ENCODE results near the gene PIGN.
"Not testable (repeated sequence)": the region's sequence is repeated elsewhere in the genome, so short reads cannot be mapped to it uniquely, and the experiment has no call there.

The PIGN gene

DNA sequence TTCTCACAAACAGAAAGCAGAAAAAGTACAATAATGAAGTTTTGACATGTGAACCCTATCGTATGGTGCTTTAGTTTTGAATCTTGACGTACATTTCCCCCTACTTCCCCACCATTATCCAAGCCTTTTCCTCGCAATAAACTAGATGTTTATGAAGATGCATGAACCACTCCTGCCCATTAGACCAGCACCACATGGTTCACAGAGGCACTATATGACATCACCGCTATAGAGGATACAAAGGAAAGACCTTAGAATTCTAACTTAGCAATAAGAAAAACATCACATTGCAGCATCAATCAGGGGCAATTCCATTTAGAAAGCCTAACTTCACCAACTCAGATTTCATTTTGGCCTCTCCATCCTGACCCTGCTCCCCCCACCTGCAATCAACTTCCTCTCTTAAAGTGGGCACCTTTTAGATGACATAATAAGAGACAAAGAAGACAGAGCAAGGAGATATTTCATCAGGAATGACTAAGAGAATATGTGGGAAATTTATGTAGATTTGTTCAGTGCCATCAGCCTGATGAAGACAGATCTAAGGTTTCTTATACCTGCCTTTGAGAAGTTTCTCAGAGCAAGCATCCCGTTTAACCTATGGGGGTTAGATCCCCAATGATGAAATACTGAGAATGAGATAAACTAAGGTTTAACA, 124.9 kb downstream of the PIGN start:
- DNase-seq (ENCODE audit: low read depth): no peak

DNA sequence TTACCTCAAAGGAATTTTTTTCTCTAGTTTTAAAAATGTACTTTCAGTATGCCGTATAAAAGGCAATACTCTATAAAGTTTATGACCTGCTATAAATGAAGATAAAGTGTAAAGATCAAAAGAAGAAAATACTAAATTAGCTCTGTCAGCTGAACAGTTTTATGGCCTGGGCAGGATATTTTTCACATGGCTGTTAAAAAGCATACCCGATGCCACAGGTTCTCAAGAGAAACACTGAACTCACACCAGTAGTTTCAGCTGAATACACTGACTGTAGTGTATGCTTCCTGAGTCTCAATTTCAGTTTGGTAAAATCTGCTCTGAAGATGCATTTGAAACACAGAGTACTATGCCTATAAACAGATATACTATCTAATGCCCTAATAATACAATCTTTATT, 126.0 kb downstream of the PIGN start:
- DNase-seq (ENCODE audit: low read depth): no peak

DNA sequence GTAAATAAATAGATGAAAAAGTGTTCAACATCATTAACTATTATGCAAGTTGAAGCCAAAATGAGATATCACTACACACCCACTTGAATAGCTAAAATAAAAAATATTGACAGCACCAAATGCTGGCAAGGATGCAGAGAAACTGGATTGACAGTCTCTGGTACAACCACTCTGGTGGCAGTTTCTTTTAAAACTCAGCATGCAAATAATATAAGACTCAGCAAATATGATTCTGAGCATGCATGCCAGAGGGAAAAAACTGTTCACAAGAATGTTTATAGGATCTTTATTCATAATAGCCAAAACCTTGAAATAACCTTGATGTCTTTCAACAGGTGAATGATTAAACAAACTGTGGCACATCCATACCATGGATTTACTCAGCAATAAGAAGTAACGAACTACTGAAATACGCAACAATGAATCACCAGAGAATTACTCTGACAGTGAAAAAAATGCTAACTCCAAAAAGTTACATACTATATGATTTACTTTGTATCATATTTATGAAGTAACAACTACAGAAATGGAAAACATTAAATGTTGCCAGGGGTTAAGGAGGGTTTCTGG, 131.8 kb downstream of the PIGN start:
- DNase-seq (ENCODE audit: low read depth): no peak

DNA sequence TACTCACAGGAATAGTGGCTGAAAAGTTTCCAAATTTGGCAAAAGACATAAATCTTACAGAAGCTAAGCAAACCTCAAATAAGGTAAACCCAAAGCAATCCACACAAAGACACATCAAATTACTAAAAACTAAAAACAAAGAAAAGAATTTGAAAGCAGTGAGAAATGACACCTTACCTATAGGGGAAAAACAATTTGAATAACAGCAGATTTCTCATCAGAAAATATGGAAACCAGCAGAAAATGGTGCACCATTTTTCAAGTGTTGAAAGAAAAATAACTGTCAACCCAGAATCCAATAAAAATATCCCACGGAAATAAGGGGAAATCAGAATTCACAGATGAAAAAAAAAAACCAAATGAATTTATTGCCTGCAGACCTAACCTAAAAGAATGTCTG, 138.6 kb downstream of the PIGN start:
- no peak for DNase-seq (ENCODE audit: low read depth)

DNA sequence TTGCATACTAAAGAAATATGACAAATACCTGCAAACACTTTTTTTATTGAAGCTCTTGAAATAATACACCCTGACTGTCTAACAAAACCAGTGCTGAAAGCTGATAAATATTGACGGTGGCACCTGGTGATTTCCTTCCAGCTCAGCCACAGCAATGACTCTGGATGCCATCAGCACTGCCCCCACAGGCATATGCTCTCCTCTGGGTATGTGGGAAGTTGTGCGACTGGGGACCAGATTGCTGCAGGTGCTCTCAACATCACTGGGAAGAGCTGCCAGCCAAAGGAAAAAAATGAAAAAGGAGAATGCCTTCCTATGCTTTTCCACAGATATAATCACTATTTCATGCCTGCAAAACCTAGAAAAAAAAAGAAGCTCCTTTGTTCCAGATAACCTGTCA, 141.5 kb downstream of the PIGN start:
- DNase-seq (ENCODE audit: low read depth): no peak

DNA sequence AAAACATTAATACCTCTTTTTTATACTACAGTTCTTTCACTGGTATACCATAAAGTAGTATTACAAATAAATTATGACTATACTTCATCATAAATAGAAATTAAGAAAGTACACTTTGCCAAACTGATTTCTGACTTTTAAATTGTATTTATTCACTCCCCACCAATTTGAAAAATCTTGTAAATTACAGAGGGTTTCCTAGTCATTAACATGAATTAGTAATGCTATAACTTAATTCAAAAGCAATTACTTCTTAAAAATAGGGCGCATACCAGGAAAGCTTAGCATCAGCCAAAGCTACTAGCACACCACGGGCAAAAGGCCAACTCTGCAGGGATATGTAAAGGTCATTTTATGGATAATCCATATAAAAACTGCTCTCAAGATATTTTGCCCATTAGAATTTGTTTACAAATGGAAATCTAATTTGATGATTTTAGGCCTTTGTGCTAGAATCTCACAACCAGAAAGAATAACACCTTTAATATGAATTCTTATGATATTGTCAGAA, 142.3 kb downstream of the PIGN start:
- no peak for DNase-seq (ENCODE audit: low read depth)

DNA sequence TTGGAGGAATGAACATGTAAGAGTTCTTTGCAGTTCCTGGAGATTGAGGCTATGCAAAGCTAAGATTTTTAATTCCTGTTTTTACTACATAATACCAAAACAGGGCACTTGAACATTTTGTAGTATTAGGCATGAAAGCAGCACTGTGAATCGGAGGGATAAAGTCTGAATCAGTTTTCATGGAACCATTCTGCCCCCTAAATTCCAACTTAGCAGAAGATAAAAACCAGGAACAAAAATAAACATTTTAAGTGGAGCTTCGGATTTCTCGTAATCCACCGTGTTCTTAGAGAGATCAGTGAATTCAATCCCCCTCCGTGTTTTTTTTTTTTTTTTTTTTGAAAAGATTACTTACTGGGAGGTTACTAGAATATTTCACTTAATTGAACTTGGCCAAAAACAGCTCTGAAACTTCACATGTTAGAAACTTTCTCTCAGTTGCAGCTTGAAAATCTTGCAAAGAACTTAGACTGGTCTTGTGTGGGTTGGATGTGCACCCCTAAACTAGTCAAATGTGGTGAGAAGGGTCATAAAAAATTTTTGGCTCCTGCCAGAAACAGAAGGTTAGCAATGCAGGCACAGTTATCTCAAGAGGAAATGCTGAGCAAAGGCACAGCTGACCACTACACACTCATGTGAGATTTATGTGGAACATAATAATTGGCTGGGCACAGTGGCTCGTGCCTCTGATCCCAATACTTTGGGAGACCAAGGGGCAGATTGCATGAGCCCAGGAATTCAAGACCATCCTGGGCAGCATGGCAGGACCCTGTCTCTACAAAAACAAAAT, 148.7 kb downstream of the PIGN start:
- no peak for DNase-seq (ENCODE audit: low read depth)

DNA sequence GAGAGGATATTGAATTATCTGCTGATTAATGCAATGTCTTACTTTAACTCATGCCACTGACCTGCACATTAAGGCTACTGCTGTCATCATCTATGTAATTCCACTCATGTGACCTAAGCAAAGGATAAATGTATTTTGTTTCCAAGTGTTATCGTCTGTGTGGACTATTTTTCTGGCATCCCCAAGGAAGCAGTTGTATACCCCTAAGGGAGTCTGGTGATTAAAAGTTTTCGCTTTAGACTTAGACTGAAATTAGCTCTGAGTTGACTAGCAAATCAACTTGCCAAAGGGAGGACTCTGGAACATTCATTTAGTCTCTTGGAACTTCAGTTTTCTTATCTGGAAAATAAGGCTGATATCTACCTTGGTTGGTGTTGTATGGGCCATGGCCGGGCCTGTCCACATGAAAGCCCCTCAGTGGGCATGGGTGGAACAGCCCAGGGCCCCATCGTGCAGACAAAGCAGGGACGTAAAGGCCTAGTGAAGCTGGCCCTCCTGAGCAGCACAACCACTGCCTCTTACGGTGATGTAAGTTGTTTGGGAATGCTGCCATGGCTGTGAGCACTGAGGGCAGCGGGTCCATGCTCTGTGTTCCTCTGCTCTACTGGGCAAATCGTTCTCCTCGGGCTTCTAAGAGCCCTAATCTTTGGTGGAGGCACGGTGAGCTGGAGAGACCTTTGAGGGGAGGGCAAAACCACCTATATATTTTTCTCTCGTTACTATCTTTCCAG, 149.7 kb downstream of the PIGN start:
- no peak for DNase-seq (ENCODE audit: low read depth)

DNA sequence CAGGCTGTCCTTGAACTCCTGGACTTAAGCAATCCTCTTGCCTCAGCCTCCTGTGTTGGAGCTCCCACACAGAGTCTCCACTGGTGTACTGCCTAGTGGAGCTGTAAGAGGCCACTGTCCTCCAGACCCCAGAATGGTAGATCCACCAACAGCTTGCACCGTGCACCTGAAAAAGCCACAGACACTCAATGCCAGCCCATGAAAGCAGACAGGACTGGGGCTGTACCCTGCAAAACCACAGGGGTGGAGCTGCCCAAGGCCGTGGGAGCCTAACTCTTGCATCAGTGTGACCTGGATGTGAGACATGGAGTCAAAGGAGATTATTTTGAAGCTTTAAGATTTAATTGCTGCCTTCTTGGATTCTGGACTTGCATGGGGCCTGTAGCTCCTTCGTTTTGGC, 152.6 kb downstream of the PIGN start:
- DNase-seq (ENCODE audit: low read depth): not testable (repeated sequence)

DNA sequence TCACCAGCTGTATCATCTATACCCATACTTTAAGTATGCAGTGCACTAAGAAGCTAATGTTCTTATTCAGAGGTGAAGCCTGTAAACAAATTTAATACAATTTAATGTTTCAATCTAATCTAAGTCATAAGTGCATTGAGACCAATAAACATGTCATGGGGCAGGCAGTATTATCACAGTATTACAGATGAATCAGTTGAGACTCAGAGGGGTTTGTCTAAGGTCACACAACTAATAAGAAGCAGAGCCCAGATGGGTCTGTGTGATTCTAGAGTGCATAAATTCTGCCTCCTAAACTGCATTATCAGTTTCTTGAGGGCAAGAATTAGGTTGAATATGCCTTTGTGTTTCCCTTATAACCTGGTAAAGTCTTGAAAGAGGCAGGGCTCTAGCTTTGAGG, 153.1 kb downstream of the PIGN start:
- no peak for DNase-seq (ENCODE audit: low read depth)

DNA sequence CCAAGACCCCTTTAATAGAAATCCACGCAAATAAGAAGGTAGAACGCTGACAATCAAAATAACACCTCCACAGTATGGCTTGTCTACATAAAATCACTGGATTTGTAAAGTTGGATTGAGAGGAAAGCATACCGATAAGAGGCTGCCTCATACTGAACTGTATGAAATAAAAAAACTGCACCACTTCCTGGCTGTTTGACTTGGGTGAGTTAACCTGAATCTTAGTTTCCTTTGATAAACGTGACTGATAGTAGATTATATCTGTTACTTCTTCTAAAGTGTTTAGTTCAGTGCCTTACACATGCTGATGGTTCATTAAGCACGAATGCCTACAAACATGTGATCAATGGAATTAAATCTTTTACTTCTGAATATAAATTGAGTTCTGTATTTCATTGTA, 153.6 kb downstream of the PIGN start:
- no peak for DNase-seq (ENCODE audit: low read depth)

DNA sequence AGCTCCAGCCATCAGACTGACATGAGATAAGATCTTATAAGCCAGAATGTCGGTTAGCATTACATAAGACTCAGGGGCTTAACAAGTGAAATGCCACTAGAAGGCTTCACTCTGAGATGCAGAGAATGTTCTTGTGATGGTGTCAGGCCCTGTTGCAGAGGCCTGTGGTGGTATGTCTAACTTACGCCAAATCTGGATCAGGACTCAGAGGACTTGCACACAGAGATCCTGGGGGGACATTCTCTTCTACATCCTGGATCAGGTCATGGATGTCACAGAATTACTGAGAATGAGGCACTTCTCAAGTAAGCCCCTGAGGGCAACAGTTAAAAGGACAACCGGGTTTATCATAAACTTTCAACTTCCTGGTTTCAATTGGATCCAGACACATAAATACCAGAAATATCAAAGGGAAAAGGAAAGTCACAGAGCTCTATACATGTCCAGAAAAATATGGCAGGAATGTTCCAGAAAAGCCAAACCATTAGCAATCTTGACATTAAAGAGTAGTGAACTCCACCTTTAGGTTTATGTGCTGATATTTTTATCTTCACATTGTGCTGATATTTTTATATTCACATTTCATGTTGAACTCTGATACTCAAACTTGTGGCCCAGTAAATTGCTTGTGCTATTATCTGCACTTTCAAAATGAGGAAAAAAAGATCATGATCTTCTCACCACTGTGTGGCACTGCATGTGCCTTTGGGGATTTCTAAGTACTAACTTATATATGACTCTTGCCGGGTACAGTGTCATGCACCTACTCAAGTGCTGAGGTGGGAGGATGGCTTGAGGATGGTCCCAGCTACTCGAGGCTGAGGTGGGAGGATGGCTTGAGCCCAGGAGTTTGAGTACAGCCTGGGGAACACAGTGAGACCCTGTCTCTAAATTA, 156.5 kb downstream of the PIGN start:
- DNase-seq (ENCODE audit: low read depth): no peak

DNA sequence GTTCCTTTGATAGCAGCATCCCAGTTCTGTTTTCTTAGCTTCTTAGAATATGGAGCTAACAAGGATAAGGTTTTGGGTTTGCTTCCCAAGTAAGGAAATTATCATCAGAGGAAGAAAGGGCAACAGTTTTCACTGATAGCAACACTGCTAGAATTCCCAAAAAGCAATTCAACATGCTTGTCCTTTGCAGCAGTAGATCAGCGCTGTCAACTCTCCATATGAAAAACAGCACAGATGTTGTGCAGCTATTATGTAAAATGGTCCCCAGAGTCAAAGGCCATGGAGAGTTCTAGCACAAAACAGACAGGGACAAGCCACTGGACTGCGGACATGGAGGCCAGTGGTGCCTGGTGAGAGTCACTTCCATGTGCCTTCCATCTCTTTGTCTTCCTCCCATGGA, 158.1 kb downstream of the PIGN start:
- DNase-seq (ENCODE audit: low read depth): no peak

DNA sequence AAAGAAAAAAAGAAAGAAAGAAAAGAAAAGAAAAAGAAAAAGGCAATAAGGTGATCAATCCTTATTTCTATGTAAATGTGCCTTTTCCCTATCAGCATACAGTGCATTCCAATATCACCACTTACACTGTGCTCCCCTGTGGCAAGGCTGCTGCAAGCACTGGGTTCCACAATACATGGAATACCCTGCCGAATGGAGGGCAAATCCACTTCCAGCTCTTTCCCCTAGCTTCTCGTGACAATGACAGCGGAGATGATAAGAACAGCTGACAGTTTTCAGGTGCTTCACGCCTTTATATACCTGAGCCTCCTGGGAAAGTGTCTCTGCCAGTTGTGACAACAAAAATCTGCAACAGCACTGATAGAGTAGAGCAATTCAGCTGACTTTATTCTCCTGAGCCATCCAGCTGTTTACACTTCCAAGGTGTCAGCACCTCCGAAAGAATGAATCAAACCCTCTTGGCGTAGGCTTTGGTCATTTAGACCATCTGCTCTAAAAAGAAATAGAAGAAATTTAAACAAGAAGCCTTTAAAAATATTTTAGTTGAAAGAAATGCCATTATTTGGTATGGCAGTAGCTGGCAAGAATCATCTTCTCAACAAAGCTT, 158.8 kb downstream of the PIGN start:
- no peak for DNase-seq (ENCODE audit: low read depth)

DNA sequence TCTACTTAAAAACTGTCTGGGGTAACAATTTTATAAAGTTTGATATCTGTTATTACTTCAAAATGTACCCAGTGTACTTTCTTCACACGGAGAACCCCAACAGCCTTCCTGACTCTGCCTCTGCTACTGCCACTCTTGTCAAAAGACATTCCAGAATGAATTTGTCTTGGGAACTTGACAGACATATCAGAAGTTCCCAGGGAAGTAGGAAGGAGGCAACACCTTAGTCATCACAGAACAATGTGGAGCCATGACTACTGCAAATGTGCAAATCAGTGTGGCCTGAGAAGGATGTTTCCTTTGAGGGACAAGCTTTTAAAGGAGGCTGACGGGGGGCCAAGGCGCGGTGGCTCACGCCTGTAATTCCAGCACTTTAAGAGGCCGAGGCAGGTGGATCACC, 160.3 kb downstream of the PIGN start:
- DNase-seq (ENCODE audit: low read depth): no peak

DNA sequence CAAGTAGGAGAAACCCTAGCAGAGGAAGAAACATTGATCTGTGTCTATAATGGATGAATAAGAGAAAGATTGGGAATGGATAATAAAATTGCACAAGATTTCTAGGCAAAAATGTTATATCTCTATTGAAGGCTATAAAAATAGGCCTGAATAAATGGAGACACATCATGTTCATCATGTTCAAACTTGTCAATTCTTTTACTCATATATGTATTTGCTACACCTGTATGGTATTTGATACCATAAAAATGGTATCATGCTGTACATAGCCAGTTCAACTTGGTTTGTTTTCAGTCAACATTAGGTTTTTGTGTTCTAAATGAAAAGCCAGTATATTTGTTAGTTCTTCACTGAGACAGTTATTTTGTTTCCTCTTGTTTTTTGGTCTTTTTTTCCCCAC, 161.9 kb downstream of the PIGN start:
- no peak for DNase-seq (ENCODE audit: low read depth)

DNA sequence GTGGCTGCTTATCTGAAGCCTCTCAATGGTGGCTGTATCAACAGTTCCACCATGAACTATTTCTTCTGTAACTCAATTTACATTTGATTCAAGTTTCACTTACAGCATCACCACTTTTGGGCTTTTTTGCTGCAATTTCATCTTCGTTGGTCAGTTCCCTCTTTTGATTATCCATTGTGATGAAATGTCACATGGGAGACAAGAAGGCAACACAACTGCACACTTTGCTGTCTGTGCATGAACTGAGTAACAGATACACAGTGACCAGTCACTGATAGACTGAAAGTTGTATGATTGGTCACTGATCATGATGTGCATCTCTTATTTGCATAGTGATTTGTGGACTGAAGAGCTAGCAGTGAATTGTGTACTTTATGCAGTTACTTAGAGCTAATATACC, 163.3 kb downstream of the PIGN start:
- DNase-seq (ENCODE audit: low read depth): no peak

DNA sequence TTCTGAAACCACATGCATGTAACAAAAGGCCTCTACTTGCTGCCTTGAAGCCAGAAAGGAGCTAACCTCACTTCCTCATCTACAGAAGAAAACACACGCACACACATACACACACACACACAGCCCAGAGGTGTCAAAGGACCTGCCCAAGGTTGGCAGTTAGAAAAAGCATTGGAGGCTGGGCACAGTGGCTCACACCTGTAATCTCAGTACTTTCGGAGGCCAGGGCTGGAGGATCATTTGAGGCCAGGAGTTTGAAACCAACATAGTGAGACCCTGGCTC, 168.2 kb downstream of the PIGN start:
- DNase-seq (ENCODE audit: low read depth): no peak

DNA sequence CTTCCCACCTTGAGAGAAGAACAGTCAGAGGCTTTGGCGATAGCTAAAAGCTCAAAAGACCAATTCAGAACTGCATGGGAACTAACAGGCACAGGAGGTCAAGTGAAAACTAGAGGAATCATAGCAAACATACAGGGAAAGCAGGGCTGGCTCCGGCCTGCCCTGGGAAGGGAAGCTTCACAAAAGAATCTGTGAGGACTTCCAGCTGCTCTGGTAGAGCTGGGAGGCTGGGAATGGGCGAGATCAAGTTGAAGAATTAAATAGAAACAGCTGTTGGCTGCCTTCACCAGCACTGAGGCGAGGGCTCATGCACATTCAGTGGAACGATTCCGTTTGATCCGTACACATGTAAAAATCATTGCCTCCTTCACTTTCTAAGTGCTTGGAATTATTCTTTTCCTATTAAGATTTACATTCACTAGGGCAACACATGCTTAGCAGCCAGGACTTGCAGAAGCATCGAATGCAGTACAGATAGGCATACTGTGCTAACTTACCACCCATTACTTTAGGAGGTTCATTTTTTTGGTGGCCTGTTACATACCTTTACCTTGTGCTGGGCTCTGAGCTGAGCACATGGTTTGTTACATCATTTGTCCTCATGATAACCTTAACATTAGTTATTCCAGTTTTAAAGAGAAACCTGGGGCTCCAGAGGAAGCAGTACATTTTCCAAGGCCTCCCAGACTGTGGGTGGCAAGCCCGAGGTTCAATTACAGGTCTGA, 168.7 kb downstream of the PIGN start:
- no peak for DNase-seq (ENCODE audit: low read depth)

DNA sequence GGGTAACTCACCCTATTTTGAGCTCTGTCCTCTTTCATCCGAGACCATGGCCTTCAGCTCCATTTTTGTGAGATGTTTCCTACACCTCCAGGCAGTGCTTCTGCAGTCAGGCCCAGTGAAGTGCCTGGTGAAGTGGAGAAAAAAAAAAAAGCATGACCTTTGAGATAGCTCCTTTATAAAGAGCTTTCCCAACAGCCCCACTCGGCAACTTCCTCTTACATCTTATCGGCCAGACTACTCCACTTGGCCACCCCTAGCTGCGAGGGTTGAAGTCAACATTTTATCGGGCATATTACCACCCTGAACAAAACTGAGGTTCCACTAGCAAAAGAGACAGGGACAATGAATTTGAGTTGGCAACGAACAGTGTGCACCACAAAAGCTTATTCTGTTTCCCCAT, 169.2 kb downstream of the PIGN start:
- no peak for DNase-seq (ENCODE audit: low read depth)

DNA sequence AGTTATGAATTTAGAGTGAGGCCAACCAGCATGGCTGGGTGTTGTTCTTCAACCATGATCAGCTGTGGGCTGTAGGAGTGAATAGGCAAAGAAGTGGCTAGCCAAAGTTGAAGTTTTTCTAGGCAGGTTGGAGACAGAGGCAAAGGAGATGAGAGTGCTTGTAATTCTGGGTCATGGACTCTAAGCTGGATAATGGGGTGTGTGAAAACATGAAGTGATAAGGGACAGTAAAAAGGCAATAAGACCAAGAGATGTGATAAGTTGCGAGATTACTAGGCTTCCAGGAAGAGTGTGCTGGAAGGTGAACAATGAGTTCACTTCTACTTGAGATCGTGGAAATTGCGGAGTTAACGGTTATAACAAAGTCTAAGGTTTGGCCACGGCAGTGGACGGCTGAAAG, 175.4 kb downstream of the PIGN start:
- DNase-seq (ENCODE audit: low read depth): no peak
